Measurements from ENCODE around the gene CEP131. TPM values are rescaled to one million over a fixed set of nuclear protein-coding genes. Genes with fewer than 3 reads are reported as not detected.

The CEP131 gene
- 8.9 TPM for total RNA-seq
- long read RNA-seq, transcript CEP131-203 (26 exons, 3,543 nt), result major isoform, 9 of 28 reads
- long read RNA-seq, partial matches to known transcripts, result 10 of 28 reads
- long read RNA-seq, other reads (novel, unspliced or antisense), result 6 of 28 reads

GRCh38 chr17:81222906-81223761, at the start of gene CEP131:
CEP131 (minus strand) TSS chr17:81222965; CDS start chr17:81220056, 2,909 bp downstream.
- ATAC-seq (peak; percentile 100), DNase-seq (ENCODE audit: missing footprints) (peak; percentile 100)
- intact Hi-C loops (cut with DNase I), result no loop called here

DNA sequence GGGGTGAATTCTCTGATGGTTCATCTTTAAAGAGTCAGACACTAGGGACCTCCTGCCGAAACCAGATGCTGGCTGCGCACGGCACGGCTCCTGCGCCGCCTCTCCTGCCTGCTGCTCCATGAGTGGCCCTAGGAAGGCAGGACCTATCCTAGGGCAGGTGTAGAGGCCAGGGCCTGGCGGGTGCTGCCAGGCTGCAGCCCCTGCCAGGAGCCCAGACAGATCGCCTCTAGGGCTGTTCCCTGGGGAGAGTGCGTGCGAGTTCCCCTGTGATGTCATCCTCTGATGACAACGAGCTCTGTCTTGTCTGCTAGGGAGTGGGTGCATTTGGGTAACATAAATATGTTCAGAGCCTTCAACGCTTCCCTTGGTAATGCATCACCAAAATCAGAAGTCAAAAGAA, 48.5 kb upstream of the CEP131 start:
- DNase-seq (ENCODE audit: missing footprints) (peak; percentile 49), ATAC-seq (no peak)

GRCh38 chr17:81270279-81270678, 47.5 kb upstream of the CEP131 start:
- no peak for ATAC-seq
- intact Hi-C loops (cut with DNase I), result no loop called here
- DNase-seq (ENCODE audit: missing footprints), result no peak

More for the DNA sequence above, 48.5 kb upstream of the CEP131 start:
- intact Hi-C loops (cut with DNase I), result no loop called here

- peak; percentile 30 for DNase-seq (ENCODE audit: missing footprints)
- no peak for ATAC-seq
- intact Hi-C loops (cut with DNase I), result no loop called here
Measured at GRCh38 chr17:81267390-81268067, 44.8 kb upstream of the CEP131 start.

- peak; percentile 37 for DNase-seq (ENCODE audit: missing footprints)
- no peak for ATAC-seq
- intact Hi-C loops (cut with DNase I), result no loop called here
Measured at GRCh38 chr17:81265576-81265975, 42.8 kb upstream of the CEP131 start.

DNA sequence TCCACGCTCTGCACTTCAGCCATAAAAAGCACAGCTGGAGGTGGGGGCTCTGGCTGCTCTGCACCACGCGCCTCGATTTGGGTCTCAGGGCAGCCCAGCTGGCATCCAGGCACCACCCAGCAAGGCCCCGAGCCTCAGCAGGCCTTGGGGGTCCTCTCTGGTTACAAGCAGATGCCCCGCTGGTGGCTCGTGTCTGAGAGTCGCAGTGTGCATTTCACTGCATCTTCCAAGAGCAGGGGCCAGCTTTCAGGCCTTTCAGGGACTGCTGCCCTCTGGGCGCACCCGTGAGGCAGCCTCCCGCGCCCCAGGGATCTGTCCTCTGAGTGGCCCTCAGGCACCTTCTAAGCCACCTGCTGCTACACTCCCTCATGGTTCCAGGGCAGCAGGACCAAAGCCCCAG, 41.9 kb upstream of the CEP131 start:
- ATAC-seq (no peak), DNase-seq (ENCODE audit: missing footprints) (peak; percentile 22)
- intact Hi-C loops (cut with DNase I), result no loop called here

DNA sequence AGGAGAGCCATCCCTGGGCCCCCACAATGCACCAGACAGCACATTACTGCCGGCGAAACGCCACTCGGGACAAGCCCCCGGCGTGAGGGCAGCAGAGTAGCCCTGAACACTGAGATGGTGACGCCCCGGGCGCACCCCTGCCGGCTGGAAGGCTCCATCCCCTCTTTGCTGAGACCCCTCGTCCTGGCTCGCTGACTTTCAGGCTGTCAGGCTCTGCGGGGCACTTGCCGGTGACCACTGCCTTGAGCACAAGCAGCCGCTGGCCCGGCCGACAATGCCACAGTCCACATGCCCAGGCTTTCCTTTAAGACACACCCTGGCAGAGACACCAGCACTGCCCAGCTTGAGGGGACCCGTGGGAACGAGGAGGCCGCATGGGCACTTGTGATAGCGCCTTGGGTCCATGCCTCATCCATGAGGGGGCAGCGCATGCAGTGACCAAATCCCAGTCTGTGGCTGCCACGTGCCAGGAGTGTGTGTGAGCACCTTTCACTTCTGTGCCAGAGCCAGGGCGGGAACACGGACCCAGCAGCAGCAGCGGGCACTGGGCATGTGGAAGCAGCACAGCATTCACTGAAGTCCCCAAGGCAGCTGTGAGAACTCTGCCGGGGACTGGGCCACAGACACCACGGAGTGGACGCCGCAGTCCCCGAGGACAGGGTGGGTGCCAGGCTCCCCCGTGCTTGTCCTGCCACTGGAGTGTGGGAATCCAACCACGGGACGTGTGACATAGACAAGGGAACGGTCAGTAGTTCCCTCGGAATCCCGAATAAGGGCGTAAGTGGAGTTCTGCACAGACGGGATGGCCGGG, 40.8 kb upstream of the CEP131 start:
- peak; percentile 50 for DNase-seq (ENCODE audit: missing footprints)
- no peak for ATAC-seq
- intact Hi-C loops (cut with DNase I), result no loop called here

- intact Hi-C loops (cut with DNase I), result no loop called here
- DNase-seq (ENCODE audit: missing footprints) (peak; percentile 42), ATAC-seq (no peak)
Measured at GRCh38 chr17:81261582-81262336, 39.0 kb upstream of the CEP131 start.

DNA sequence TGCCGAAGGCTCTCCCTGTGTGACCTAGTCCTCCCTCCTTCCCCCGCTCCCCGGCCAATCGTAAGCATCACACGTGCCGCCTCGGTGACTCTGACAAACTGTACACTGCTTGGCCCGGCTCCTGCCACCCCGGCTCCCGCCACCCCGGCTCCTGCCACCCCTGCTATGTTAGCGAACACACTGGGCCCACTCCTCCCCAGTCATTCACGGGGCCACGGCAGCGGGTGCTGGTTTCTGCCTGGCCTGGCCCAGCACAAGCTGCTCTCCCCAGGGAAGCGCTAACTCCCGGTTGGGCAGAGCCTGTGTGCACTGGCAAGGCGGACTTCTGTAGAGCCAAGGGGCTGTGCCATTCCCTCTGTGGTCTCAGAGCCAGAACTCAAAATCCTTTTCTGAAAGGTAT, 38.3 kb upstream of the CEP131 start:
- no peak for ATAC-seq
- DNase-seq (ENCODE audit: missing footprints), result peak; percentile 57
- intact Hi-C loops (cut with DNase I), result no loop called here

- DNase-seq (ENCODE audit: missing footprints) (peak; percentile 32), ATAC-seq (no peak)
- intact Hi-C loops (cut with DNase I), result no loop called here
Measured at GRCh38 chr17:81260641-81261040, 37.9 kb upstream of the CEP131 start.

DNA sequence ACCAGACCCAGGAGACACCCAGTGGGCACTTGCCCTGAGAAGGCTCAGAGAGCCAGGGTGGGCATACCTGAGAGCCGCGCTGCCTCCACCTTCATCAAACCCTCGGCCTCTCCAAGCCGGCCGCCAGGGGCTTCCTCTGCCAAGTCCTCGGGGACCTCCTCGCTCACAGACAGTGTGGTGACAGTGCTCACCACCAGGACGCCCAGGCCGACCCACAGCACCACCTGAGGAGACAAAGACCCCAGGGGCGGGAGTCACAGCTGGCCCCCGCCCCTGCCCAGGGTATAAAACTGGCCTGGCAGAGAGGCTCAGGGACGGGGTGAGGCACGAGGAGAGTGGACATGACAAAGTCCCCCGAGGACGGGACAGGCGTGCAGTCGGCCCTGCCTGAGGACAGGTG, 37.4 kb upstream of the CEP131 start:
- peak; percentile 52 for DNase-seq (ENCODE audit: missing footprints)
- no peak for ATAC-seq
- intact Hi-C loops (cut with DNase I), result no loop called here

DNA sequence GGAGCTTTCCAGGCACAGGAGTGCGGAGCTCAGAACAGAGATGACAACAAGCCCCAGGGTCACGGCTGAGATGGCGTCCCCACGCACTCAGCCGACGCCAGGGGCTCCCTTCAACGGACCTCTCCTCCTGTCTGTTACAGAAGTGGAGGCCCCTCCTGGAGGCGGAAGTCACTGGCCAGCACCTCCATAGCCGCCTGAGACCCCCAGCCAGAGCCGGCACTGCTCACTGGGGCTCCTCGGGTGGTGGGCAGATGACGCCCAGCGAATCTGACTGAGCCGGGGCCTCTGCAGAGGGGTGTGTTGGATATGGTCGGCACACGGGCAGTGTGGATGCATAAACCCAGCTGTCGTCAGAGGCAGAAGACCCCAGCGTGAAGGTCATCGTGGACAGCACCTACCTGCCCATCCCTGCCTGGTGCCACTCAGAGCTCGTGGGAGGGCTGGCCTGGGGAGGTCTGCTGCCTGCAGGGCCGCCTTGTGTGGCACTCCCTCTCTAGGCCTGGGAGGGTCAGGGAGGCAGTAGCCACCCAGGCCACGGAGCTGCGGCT, 36.4 kb upstream of the CEP131 start:
- ATAC-seq, result no peak
- peak; percentile 48 for DNase-seq (ENCODE audit: missing footprints)
- intact Hi-C loops (cut with DNase I), result loop anchor here (5.0 kb wide), 1 partner anchor 33 kb away; no protein-coding TSS in a partner anchor

DNA sequence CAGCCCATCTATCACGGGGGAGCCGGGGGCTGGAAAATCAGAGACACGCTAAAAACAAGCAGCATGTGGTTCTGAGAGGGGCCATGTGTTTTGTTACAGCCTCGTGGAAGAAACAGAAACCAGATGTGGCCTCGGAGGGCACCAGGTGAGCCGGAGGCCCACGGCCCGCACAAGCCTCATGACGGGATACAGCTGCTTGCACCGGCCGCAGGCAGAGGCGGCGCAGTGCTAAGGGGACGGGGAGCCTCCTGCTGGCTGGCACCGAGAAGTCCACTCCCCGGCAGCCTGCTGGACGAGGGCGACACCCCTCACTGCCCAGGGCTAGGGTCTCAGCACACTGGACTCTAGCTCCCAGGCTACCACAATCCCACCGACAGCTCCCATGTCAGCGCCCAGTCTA, 35.5 kb upstream of the CEP131 start:
- DNase-seq (ENCODE audit: missing footprints) (peak; percentile 53), ATAC-seq (no peak)
- intact Hi-C loops (cut with DNase I), result loop anchor here (5.0 kb wide), 1 partner anchor 34 kb away; no protein-coding TSS in a partner anchor

DNA sequence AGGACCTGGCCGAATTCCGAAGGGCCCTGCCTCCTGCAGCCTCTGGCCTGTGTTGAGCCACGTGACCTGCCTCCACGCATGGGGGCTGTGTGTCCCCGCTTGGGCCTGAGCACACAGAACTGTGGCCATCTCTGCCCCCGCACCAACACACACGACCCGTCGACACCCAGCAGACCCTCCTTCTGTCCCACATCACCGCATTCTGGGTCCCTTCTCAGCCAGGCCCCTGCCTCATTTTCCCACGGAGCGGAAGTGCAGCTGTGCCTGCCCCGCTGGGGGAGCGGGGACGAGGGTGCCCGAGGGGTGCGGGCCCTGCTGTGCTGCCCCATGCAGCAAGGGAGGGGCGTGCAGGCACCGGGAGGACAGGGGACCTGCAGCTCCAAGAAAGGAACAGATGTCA, 34.8 kb upstream of the CEP131 start:
- DNase-seq (ENCODE audit: missing footprints) (peak; percentile 34), ATAC-seq (no peak)
- intact Hi-C loops (cut with DNase I), result loop anchor here (5.0 kb wide), 1 partner anchor 35 kb away; no protein-coding TSS in a partner anchor

- intact Hi-C loops (cut with DNase I), result loop anchor here (5.0 kb wide), 1 partner anchor 36 kb away; no protein-coding TSS in a partner anchor
- no peak for ATAC-seq
Measured at GRCh38 chr17:81256616-81257015, 33.9 kb upstream of the CEP131 start.

GRCh38 chr17:81254955-81255717, 32.4 kb upstream of the CEP131 start:
- ATAC-seq (peak; percentile 86), DNase-seq (ENCODE audit: missing footprints) (peak; percentile 92)
- intact Hi-C loops (cut with DNase I), result loop anchor here (1.0 to 5.0 kb wide), 5 partner anchors 37 to 346 kb away; no protein-coding TSS in a partner anchor

More at GRCh38 chr17:81256616-81257015, 33.9 kb upstream of the CEP131 start:
- peak; percentile 42 for DNase-seq (ENCODE audit: missing footprints)
